ENCODE data around the gene ADORA2B. TPM values are rescaled to one million over a fixed set of nuclear protein-coding genes. Genes with fewer than 3 reads are reported as not detected.

ADORA2B gene
- total RNA-seq, 1 donor = 4.7 TPM

GRCh38 chr17:15972497-15972951 lies 27.6 kb downstream of the ADORA2B start:
- Histone ChIP-seq H4K20me1 (ENCODE audit: insufficient read depth, low read length) (no peaks in the 10 kb centered on the region), H3K4me1 (ENCODE audit: insufficient read depth, low read length) (no peaks in the 10 kb centered on the region), H3K4me3 (ENCODE audit: insufficient read depth, low read length) (no peak overlapping the region), H3K79me2 (ENCODE audit: insufficient read depth, low read length) (peaks cover 32% of the 10 kb centered on the region), H3K9me3 (ENCODE audit: low read depth, low read length) (no peaks in the 10 kb centered on the region), H3K36me3 (ENCODE audit: insufficient read depth, low read length) (peaks cover 14% of the 10 kb centered on the region), H2AFZ (ENCODE audit: low read length) (no peak overlapping the region), H3K27me3 (ENCODE audit: insufficient read depth, low read length) (no peaks in the 10 kb centered on the region), H3K27ac (ENCODE audit: low read depth, low read length) (no peak overlapping the region), H3K4me2 (ENCODE audit: insufficient read depth, low read length) (no peak overlapping the region)
- no peak for DNase-seq (ENCODE audit: insufficient read length, low spot score, missing footprints)
- TF ChIP-seq, protein P1, sequence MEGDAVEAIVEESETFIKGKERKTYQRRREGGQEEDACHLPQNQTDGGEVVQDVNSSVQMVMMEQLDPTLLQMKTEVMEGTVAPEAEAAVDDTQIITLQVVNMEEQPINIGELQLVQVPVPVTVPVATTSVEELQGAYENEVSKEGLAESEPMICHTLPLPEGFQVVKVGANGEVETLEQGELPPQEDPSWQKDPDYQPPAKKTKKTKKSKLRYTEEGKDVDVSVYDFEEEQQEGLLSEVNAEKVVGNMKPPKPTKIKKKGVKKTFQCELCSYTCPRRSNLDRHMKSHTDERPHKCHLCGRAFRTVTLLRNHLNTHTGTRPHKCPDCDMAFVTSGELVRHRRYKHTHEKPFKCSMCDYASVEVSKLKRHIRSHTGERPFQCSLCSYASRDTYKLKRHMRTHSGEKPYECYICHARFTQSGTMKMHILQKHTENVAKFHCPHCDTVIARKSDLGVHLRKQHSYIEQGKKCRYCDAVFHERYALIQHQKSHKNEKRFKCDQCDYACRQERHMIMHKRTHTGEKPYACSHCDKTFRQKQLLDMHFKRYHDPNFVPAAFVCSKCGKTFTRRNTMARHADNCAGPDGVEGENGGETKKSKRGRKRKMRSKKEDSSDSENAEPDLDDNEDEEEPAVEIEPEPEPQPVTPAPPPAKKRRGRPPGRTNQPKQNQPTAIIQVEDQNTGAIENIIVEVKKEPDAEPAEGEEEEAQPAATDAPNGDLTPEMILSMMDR (IDR thresholded peaks at IDR 0.05; ENCODE audit: extremely low read depth, low read depth, low read length) = no peak

GRCh38 chr17:15973016-15973415 lies 28.1 kb downstream of the ADORA2B start:
- no peaks in the 10 kb centered on the region for H3K9me3 ChIP-seq (ENCODE audit: low read depth, low read length)
- peaks cover 27% of the 10 kb centered on the region for H3K79me2 ChIP-seq (ENCODE audit: insufficient read depth, low read length)
- H4K20me1 ChIP-seq (ENCODE audit: insufficient read depth, low read length) = peaks cover 1% of the 10 kb centered on the region
- H3K36me3 ChIP-seq (ENCODE audit: insufficient read depth, low read length) = peaks cover 14% of the 10 kb centered on the region
- H3K27me3 ChIP-seq (ENCODE audit: insufficient read depth, low read length) = no peaks in the 10 kb centered on the region
- TF ChIP-seq, protein P1 (IDR thresholded peaks at IDR 0.05; ENCODE audit: extremely low read depth, low read depth, low read length) = no peak
- H3K4me2 ChIP-seq (ENCODE audit: insufficient read depth, low read length) = no peak overlapping the region
- no peak overlapping the region for H3K4me3 ChIP-seq (ENCODE audit: insufficient read depth, low read length)
- H3K4me1 ChIP-seq (ENCODE audit: insufficient read depth, low read length) = no peaks in the 10 kb centered on the region
- no peak for DNase-seq (ENCODE audit: insufficient read length, low spot score, missing footprints)
- no peak overlapping the region for H2AFZ ChIP-seq (ENCODE audit: low read length)
- no peak overlapping the region for H3K27ac ChIP-seq (ENCODE audit: low read depth, low read length)

- DNase-seq (ENCODE audit: insufficient read length, low spot score, missing footprints) = no peak
- Histone ChIP-seq H3K36me3 (ENCODE audit: insufficient read depth, low read length) (peaks cover 14% of the 10 kb centered on the region), H4K20me1 (ENCODE audit: insufficient read depth, low read length) (peaks cover 2% of the 10 kb centered on the region), H3K9me3 (ENCODE audit: low read depth, low read length) (no peaks in the 10 kb centered on the region), H3K79me2 (ENCODE audit: insufficient read depth, low read length) (peaks cover 19% of the 10 kb centered on the region), H3K27ac (ENCODE audit: low read depth, low read length) (no peak overlapping the region), H3K4me2 (ENCODE audit: insufficient read depth, low read length) (no peak overlapping the region), H3K4me3 (ENCODE audit: insufficient read depth, low read length) (no peak overlapping the region), H3K4me1 (ENCODE audit: insufficient read depth, low read length) (no peaks in the 10 kb centered on the region), H2AFZ (ENCODE audit: low read length) (no peak overlapping the region), H3K27me3 (ENCODE audit: insufficient read depth, low read length) (no peaks in the 10 kb centered on the region)
- TF ChIP-seq, protein P1 (IDR thresholded peaks at IDR 0.05; ENCODE audit: extremely low read depth, low read depth, low read length) = no peak
These were observed 28.9 kb downstream of the ADORA2B start for GRCh38 chr17:15973834-15974233.

- no peak overlapping the region for H3K27ac ChIP-seq (ENCODE audit: low read depth, low read length)
- TF ChIP-seq, protein P1 (IDR thresholded peaks at IDR 0.05; ENCODE audit: extremely low read depth, low read depth, low read length) = no peak
- peaks cover 3% of the 10 kb centered on the region for H3K79me2 ChIP-seq (ENCODE audit: insufficient read depth, low read length)
- peaks cover 24% of the 10 kb centered on the region for H3K36me3 ChIP-seq (ENCODE audit: insufficient read depth, low read length)
- H3K27me3 ChIP-seq (ENCODE audit: insufficient read depth, low read length) = no peaks in the 10 kb centered on the region
- peaks cover 5% of the 10 kb centered on the region for H3K4me1 ChIP-seq (ENCODE audit: insufficient read depth, low read length)
- no peak overlapping the region for H3K4me2 ChIP-seq (ENCODE audit: insufficient read depth, low read length)
- H3K4me3 ChIP-seq (ENCODE audit: insufficient read depth, low read length) = no peak overlapping the region
- peaks cover 2% of the 10 kb centered on the region for H4K20me1 ChIP-seq (ENCODE audit: insufficient read depth, low read length)
- DNase-seq (ENCODE audit: insufficient read length, low spot score, missing footprints) = no peak
- no peak overlapping the region for H2AFZ ChIP-seq (ENCODE audit: low read length)
- no peaks in the 10 kb centered on the region for H3K9me3 ChIP-seq (ENCODE audit: low read depth, low read length)
These were observed 33.0 kb downstream of the ADORA2B start for GRCh38 chr17:15977894-15978293.

Data from osteoblast (primary cell).